COR-L47 (cell line): ENCODE measurements around the gene ADRA2C.

ENCODE experiments used
- DNase-seq: peaks from one replicate; lab custom pipeline; 2025; lab: John Stamatoyannopoulos, UW

Gene ADRA2C

DNA sequence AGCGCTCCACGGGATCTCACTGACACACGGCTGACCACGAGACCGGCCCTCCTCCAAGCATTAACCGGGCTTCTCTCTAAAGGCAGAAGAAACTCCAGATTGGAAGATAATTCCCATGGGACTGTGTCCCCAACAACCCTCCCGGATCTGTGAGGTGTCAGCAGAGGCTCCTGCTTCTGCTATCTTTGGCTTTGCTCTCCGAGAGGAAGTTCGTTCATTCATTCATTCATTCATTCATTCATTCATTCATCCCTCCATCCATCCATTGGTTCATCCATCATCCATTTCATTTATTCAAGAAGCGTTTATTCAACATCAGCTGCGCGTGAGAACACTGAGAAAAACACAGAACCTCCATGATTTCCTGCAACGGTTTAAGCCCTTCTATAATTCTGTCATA, 11.5 kb downstream of the ADRA2C start:
- DNase-seq = no peak

DNA sequence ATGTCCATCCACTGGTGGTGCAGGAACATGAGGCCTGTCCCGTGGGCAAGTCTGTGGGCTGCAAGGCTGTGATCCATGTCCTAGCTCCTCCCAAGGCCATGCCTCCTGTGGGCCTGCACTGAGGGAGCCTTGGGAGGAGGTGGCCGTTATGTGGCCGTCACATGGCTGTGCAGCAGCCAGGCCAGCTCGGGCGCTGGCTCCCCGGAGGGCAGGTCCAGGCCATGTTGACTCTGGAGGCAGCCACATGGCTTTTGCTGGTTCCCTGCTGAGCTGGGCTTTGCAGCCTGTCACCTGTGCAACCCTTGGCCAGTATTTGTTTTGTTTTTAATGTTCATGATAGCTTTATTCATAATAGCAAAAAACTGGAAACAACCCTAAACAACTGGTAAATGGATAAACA, 13.3 kb downstream of the ADRA2C start:
- DNase-seq = no peak

DNA sequence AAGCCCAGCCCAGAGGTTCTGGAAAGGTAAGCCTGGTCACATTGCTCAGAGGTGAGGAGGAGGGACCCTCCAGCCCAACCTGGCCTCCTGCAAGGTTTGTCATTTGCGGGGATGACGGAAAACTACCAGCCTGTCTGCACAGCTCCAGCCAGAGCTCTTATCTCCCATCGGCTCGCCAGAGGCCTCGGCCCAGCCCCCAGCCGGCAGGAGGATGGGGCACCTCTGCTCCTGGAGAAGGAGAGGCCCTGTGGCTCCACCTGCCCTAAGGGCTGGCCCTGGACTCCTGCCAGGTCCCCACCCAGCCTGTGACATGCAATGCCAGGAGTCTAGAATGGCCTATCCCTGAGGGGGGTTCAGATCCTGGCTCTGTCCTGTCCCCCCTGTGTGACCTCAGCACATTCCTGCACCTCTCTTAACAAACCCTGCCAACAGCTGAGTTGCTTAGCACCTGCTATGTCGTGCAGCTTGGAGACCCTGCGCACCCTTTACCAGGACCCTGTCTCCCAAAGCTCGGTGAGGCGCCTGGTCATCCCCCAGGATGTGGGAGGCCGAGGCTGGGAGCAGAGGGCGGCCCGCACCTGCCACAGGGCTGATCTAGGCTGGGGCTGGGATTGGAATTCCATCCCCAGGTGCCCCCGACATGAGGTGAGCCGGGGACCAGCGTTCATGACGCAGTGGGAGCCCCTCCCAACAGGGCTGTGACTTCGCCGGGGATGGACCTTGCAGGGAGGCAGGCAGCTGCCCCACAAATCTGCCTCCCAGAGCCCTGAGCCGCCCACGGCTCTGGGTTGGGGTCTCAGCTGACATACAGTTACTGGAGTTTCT, 14.4 kb downstream of the ADRA2C start:
- peak; percentile 34 for DNase-seq

DNA sequence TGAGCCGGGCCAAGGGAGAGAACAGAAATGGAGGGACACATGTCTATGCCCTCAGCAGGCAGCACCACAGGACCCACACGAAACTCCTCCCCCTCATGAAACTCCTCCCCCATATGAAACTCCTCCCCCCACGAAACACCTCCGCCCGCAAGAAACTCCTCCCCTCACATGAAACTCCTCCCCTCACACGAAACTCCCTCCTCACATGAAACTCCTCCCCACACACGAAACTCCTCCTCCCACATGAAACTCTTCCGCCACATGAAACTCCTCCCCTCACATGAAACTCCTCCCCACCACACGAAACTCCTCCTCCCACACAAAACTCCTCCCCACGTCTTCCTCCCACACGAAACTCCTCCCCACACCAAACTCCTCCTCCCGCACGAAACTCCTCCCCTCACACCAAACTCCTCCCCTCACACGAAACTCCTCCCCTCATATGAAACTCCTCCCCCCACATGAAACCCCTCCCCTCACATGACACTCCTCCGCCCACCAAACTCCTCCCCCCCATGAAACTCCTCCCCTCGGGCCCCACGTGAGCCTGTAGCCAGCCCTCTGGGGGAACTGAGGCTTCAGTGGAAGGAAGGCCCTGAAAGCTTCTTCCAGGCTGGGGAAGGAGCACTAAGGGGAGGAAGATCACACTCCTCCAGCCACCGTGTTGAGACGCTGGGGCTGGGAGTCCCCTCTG, 15.2 kb downstream of the ADRA2C start:
- DNase-seq = no peak

DNA sequence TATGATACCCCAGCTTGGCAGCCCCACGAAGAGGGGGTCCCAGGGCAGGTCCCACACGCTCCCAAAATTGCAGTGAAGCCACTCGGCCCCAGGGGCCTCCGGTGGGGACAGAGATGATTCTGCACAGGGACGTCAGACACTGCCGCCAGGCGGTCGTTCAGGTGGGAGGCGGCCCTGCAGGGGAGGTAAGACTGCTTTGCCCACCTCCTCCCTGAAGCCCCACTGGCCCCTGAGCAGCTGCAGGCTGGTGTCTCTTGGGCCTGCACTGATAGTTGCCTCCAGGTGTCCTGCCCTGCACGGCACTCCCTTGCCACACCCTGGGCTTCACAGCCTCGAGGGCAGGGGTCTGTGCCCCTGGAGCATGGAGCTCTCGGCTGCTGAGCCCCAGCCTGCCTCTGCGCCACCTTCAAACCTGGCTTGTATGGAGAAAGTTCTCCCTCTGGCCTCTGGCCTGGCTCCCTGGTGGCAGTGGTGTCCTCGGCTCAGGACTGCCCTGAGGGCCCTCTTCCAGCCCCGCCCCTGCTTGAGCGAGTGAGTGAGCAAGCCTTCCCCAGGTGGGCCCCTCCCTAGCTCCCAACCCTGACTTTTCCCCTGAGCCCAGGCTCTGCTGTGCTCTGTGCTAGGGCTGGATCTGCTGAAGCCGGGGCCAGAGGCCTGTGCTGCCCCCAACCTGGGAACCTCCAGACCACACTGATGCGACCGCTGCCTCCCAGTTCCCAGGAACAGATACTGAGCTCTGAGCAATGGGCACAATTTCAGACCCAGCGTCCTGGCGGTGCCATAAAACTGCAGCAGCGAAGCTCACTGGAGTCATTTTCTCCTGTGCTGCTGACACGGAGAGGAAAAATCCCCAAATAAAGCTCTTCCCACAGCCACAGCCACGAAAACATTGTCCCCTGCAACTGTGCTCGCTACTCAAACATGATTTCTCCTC, 16.1 kb downstream of the ADRA2C start:
- DNase-seq = no peak

DNA sequence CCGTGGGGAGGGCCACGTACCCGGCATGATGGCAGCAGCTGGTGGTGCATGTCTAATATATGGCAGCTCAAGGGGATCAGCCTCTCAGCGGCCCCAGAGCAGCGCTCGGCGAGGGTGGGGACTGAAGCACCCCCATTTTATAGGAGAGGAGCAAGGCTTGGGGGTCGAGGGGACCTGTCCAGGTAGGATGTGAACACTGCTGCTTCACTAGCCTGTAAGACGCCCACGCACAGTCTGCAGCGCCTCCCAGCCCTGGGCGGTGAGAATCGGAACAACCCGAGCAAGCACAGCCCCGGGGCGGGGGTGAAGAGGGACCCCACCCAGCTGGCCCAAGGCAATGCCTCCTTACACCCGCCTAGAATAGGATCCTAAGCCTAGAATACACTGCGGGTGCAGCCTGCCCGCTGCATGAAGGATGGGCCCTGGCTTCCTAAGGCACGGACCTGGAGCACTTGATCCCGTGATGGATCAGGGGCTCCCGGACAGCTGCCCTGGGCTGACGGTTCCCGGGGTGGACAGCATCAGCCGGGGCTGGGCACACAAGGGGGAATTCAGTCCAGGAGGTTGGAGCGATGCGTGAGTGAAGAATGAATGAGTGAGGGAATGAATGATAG, 17.6 kb downstream of the ADRA2C start:
- DNase-seq = no peak

DNA sequence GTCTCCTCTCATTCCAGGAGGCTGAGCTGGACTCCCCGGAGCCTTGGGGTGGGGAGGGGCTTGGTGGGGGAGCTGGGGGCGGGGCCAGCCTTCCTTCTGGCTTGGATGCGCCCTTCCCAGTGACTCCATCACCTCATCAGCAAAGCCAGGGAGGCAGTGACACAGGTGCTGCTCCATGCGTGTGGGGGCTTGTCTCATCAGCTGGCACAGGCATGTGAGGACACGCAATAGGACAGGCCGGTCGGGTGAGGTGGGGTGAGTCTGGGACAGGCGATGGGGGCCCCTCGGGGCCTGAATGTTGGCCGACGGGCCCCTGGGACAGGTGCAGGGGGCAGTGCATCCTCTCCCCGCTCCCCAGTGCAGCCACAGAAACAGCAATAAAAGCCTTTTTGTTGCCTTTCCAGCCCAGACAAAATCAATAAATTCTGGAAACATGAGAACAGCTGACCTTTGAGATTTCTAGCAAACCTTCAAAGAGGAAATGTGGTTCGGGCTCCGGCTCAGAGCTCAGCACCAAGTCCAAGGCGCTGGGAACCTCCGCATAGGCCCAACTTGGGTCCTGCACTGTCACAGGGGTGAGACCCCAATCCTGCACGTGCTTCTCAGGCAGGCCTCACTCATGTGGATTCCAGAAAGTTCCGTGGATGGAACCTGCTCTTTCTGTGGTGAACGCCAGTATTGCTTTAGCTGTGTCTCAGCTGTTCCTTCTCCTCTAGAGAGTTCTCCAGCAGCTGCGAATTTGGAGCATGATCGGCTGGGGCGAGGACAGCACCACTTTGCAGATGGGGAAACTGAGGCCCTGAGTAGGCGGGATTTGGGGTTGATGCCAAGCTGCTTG, 18.5 kb downstream of the ADRA2C start:
- DNase-seq = peak; percentile 17

DNA sequence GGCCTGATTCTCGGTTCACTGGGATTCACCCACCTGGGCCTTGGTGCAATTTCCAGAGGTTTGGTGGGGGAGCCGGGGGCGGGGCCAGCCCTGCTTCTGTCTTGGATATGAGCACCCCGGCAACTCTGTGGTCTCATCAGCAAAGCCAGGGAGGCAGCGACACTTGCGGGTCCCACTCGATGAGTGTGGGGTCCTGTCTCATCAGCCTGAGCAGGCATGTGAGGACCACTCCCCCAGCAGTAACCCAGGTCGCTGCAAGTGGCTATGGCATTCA, 19.0 kb downstream of the ADRA2C start:
- no peak for DNase-seq

DNA sequence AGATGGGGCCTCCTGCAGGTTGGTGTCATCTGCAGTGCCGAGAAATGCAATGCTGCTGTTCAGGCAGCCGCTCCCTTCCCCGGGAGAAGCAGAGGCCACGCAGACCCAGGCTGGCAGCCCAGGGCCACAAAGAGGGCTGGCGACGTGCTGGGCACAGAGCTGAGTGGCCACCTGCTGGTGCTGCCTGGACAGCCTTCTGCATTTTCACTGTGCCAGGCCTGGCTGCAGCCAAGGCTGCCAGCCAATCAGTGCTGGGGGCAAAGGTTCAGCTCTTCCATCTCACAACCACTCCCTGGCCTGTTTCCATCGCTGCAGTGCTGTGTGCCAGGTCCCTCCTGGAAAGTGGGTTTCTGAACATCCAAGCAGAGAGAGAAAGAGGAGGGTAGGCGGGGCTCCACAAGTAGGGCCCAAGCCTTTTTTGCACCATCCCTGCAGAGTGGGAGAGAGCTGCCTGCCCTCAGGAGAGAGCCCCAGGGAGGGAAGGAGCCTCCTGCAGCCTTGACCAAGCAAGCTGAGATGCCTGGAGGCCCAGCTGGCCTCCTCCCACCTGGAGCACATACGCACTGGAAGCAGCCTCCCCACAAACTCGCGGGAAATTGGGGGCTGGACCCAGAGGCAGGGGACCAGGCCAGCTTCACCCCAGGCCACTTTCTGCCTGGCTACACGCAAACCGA, 20.1 kb downstream of the ADRA2C start:
- DNase-seq = peak; percentile 82

DNA sequence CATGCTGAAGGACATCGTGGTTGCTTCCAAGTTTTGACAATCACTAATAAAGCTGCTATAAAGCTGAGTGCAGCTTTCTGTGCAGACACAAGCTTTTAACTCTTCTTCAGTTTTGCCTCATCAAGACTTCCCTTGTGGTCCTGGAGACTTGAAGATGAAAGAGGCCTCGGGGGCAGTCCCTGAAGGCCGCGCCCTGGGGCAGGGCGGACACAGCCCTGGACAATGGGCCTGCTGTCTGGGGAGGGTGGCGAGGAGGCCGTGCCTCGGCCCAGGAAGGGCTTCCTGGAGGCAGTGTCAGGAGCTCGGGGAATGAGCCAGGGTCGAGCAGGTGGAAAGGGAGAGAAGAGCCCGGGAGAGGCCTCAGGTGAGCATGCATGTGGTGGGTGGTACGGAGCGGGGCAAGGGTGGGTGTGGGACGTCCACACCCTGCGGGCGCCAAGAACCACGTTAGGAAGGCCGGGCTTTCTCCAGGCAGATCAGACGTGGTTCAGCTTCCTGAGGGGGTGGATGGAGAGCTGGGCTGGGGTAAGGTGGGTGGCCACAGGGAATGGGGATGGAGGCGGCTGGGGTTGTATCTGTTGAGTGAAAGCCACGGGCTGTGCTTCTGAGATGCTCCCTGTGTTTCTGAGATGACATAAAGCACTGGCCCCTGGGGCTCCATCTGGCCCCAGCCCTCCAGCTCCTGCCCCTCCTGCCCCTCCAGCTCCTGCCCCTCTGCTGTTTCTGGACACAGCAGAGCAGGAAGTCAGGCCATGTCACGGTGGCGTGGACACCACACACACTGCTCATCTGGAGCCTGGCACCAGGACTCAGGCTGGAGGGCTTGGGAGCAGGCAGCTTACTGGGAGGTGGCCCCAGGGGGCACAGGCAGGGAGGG, 21.5 kb downstream of the ADRA2C start:
- DNase-seq = no peak

DNA sequence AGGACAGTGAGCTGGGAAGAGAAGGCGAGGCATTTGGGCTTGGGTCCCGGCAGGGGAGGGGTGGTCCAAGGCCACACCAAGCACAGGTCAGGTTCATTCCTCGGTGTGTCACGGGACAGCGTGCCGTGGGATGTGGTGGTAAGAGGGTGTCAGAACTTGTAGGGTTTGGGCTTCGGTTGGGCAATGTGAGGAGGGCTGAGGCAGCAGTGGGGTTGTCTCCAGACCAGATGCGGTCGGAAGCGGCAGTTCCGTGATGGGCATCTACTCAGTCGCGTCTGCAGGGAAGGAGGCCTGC, 22.1 kb downstream of the ADRA2C start:
- DNase-seq = no peak

DNA sequence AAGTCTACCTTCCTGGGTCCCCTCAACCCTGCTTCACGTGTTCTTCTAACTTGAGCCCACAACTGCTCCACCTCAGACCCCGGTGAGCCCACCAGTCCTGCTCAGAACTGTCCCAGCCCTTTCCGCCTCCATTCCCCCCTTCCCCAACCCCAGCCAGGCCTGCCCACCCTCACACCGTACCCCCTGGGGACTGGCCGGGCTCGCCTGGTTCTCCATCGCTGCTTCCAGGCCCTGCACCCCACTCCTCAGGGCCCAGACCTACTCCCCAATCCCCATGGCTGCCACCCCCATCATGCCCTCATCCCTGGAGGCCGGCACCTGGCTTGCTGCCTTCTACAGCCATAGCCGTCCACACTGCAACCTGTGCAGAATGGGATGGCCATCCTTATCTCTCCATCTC, 23.4 kb downstream of the ADRA2C start:
- no peak for DNase-seq

DNA sequence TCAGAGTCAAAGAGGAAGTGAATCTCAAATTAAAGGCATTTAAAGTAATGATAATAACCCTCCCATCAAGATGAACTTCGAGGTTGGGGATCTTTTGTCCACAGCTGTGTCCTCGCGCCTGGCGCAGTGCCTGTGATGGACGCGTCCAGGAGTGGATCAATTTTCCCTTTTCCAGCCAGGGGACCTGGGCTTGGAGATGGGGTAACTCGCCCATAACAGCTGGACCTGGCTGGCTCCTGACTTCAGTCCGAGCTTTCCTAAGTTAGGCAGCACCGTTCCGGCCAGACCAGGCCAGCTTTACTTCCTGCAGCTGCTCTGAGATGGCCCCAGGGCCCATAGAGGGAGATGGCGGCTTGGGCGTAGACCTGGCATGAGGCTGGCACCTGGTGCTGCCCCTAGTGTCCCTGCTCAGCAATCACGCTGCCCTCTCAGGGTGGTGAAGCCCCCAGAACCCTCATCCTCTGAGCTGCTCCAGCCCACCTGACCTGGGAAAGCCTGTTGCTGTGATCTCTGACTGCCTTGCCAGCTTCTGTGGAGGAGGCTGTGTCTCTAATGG, 23.9 kb downstream of the ADRA2C start:
- DNase-seq = no peak

DNA sequence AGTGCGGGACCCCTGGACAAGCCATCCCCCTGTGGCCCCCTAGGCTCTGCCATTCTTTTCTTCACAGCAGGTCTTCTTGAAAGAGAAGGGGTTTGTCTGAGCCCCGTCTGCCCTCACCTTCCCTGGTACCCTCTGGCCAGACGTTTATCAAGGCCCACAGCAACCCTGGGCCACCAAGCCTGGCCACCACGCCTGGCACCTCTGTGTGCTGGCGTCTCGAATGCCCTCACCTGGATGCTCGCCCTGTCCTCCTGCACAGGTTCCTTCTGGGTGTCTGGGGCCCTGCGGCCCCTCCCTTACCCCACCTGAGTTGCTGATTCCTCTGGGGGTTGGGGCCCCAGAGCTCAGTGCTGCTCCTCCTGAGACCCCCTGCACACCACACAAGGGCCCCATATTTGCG, 25.1 kb downstream of the ADRA2C start:
- DNase-seq = no peak

DNA sequence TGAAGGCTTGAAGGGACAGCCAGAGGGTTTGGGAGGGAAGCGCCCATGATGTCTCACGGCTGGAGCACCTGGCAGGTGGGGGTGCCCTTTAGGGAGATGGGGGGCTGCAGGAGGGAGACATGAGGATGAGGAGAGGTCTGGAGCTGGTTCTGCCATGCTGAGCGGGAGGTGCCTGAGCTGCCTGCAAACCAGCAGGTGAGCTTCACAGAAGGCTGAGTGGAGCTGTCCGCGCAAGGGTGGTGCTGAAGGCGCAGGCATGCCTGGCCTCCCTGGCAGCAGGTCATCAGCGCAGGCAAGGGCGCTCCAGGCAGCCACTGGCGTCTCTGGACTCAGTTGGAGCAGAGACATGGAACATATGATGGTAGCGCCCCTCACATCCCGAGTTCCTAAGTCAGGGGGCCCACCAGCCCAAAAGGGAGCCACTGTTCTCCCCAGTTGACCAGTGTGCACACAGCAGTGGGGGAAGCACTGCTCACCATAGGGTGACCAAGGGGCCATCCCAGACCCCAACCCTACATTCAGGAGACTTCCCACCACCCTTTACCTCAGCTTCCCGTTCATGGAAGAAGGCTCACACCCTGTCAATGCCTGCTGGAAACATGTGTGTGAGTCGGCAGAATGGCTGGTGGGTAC, 25.8 kb downstream of the ADRA2C start:
- DNase-seq = no peak

DNA sequence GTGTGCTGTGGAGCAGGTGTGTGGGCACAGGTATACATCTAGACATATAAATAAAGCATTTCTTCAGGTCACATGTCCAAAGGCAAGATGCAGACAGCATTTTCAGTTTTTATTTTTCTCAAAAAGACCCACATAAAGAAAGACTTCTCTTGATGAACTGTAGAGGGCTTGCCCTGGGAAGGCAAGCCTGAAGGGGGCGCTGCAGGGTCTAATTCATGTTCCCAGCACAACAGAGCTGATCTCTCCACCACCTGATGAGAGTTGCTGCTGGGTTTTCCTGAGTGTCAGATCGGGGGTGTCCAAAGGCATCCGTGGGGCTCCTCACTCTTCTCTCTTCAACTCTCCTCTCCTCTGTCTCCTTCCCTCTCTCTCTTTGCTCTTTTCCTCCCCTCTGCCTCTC, 26.6 kb downstream of the ADRA2C start:
- peak; percentile 20 for DNase-seq

DNA sequence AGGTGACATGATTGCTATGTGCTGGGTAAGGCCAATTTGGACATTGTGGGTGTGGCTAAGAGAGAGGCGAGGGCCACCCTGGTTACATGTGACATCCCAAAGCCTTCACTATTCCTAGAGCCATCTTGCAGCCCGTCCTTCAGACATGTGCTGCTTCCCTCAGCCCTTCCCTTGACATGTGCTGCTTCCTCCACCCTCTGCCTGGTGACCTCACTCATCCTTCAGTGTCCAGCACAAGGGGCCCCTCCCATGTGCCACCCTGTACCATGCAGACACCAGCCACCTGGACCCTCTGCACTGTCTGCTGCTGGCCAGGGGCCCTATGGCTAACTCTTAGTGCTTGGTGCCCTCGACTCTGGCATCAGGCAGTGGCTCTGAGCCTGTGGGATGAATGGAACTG, 27.4 kb downstream of the ADRA2C start:
- no peak for DNase-seq

DNA sequence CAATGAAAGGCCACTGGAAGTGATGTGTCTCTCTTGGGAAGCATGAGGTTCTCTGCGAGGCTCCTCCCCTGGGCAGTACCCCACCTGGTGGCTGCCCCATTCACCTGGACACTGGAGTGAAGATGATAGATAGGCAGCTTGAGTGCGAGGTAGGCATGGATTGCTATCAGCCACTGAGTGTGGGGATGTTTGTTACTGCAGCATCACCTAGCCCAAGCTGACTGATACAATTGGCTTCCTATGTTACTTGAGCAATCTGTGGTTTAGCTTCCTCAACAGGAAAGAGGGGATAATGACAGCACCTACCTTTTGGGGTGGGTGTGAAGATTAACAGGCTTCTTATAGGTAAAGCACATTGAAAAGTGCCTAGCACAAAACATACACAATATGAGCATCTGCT, 30.8 kb downstream of the ADRA2C start:
- DNase-seq = no peak
